C4-2B (cell line): ENCODE measurements around the gene HYAL1.

Experiments
- CTCF ChIP-seq: fragments of 450-650 bp; conservative IDR thresholded peaks from 2 replicates; pipeline ENCODE4 v1.5.1; 2017; ENCODE audit warnings: mild to moderate bottlenecking
- ZFX ChIP-seq: fragments of 450-650 bp; IDR thresholded peaks from 2 replicates; pipeline ENCODE4 v1.6.1; 2017

- no peak for TF ChIP-seq CTCF
- TF ChIP-seq ZFX, result no peak
Measured at GRCh38 chr3:50323092-50323600, 19.8 kb upstream of the HYAL1 start.
